ENCODE measurements around the gene CUL3.

GRCh38 chr2:224612578-224612977, 27.4 kb upstream of the CUL3 start:
- TF ChIP-seq CTCF (IDR thresholded peaks at IDR 0.05; ENCODE audit: poor library complexity) (no peak), EZH2phosphoT487 (IDR thresholded peaks at IDR 0.05; ENCODE audit: low read depth, severe bottlenecking, unreplicated experiment) (no peak)

Data from hepatocyte (in vitro differentiated cells).